ENCODE data around the gene PPP1R7. TPM values are rescaled to one million over a fixed set of nuclear protein-coding genes. Genes with fewer than 3 reads are reported as not detected.

Gene PPP1R7
- total RNA-seq, 2 donors from 2014 or later: 48.5 to 52.7 TPM

GRCh38 chr2:241158546-241158900 is 8.3 kb downstream of the PPP1R7 start:
- H3K27ac ChIP-seq (ENCODE audit: low read depth, low read length): no peak overlapping the region
- no peak overlapping the region for H3K4me3 ChIP-seq (ENCODE audit: low read length)
- Mint-ChIP-seq H3K27me3 (ENCODE audit: insufficient read depth) (no peaks in the 10 kb centered on the region), H3K9me3 (no peaks in the 10 kb centered on the region), H3K4me3 (no peak overlapping the region), H3K36me3 (ENCODE audit: low read depth) (peaks cover 34% of the 10 kb centered on the region), H3K4me1 (peaks cover 6% of the 10 kb centered on the region), H3K27ac (no peak overlapping the region)
- 85 to 86% methylated on average over 6 to 8 of the region's 8 CpGs for WGBS, 2 experiments (ENCODE audit: insufficient coverage in 1 of 2, insufficient read length in 1 of 2)
- no peaks in the 10 kb centered on the region for H3K27me3 ChIP-seq (ENCODE audit: control insufficient read depth, insufficient read depth, low read length, poor library complexity, severe bottlenecking)
- no peaks in the 10 kb centered on the region for H3K4me1 ChIP-seq (ENCODE audit: control insufficient read depth, insufficient read depth, low read length)
- TF ChIP-seq CTCF (conservative IDR thresholded peaks at IDR 0.05): no peak
- H3K36me3 ChIP-seq (ENCODE audit: control insufficient read depth, insufficient read depth, low read length): peaks cover 38% of the 10 kb centered on the region
- H3K9me3 ChIP-seq (ENCODE audit: control insufficient read depth, low read length): no peaks in the 10 kb centered on the region
- H3K9ac ChIP-seq (ENCODE audit: extremely low read depth, low read length, poor library complexity, severe bottlenecking): no peak overlapping the region
- DNase-seq: peak; percentile 58

- Histone ChIP-seq H3K4me3 (ENCODE audit: low read length) (no peak overlapping the region), H3K27me3 (ENCODE audit: control insufficient read depth, insufficient read depth, low read length, poor library complexity, severe bottlenecking) (no peaks in the 10 kb centered on the region), H3K4me1 (ENCODE audit: control insufficient read depth, insufficient read depth, low read length) (no peaks in the 10 kb centered on the region), H3K9ac (ENCODE audit: extremely low read depth, low read length, poor library complexity, severe bottlenecking) (no peak overlapping the region), H3K36me3 (ENCODE audit: control insufficient read depth, insufficient read depth, low read length) (peaks cover 42% of the 10 kb centered on the region), H3K27ac (ENCODE audit: low read depth, low read length) (no peak overlapping the region), H3K9me3 (ENCODE audit: control insufficient read depth, low read length) (no peaks in the 10 kb centered on the region)
- WGBS, 2 experiments (ENCODE audit: insufficient coverage in 1 of 2, insufficient read length in 1 of 2): 93 to 98% methylated on average over 5 of the region's 5 CpGs
- Mint-ChIP-seq H3K36me3 (ENCODE audit: low read depth) (peaks cover 33% of the 10 kb centered on the region), H3K27me3 (ENCODE audit: insufficient read depth) (no peaks in the 10 kb centered on the region), H3K9me3 (no peaks in the 10 kb centered on the region), H3K4me3 (no peak overlapping the region), H3K4me1 (peaks cover 6% of the 10 kb centered on the region), H3K27ac (peak overlapping the region; percentile 26)
- TF ChIP-seq CTCF (conservative IDR thresholded peaks at IDR 0.05): no peak
- DNase-seq: no peak
These were observed 8.8 kb downstream of the PPP1R7 start for GRCh38 chr2:241159116-241159515.

- H3K9me3 Mint-ChIP-seq: no peaks in the 10 kb centered on the region
- DNase-seq: no peak
- no peaks in the 10 kb centered on the region for H3K4me1 ChIP-seq (ENCODE audit: control insufficient read depth, insufficient read depth, low read length)
- H3K36me3 Mint-ChIP-seq (ENCODE audit: low read depth): peaks cover 37% of the 10 kb centered on the region
- H3K4me3 ChIP-seq (ENCODE audit: low read length): no peak overlapping the region
- H3K4me1 Mint-ChIP-seq: peaks cover 6% of the 10 kb centered on the region
- no peak overlapping the region for H3K9ac ChIP-seq (ENCODE audit: extremely low read depth, low read length, poor library complexity, severe bottlenecking)
- H3K27me3 Mint-ChIP-seq (ENCODE audit: insufficient read depth): no peaks in the 10 kb centered on the region
- no peak for TF ChIP-seq CTCF (conservative IDR thresholded peaks at IDR 0.05)
- WGBS, 2 experiments (ENCODE audit: insufficient coverage in 1 of 2, insufficient read length in 1 of 2): 96 to 97% methylated on average over 5 to 7 of the region's 7 CpGs
- H3K27ac ChIP-seq (ENCODE audit: low read depth, low read length): no peak overlapping the region
- H3K27me3 ChIP-seq (ENCODE audit: control insufficient read depth, insufficient read depth, low read length, poor library complexity, severe bottlenecking): no peaks in the 10 kb centered on the region
- H3K9me3 ChIP-seq (ENCODE audit: control insufficient read depth, low read length): no peaks in the 10 kb centered on the region
- H3K27ac Mint-ChIP-seq: no peak overlapping the region
- peaks cover 40% of the 10 kb centered on the region for H3K36me3 ChIP-seq (ENCODE audit: control insufficient read depth, insufficient read depth, low read length)
- no peak overlapping the region for H3K4me3 Mint-ChIP-seq
These were observed 10.1 kb downstream of the PPP1R7 start for GRCh38 chr2:241160318-241160717.

All from endodermal cell (in vitro differentiated cells).